NCI-H2171 (cell line): Measurements from ENCODE around the gene ANTXR2.

ENCODE experiments used
- DNase-seq: peaks from one replicate; lab custom pipeline; 2025; lab: John Stamatoyannopoulos, UW

ANTXR2 gene

DNA sequence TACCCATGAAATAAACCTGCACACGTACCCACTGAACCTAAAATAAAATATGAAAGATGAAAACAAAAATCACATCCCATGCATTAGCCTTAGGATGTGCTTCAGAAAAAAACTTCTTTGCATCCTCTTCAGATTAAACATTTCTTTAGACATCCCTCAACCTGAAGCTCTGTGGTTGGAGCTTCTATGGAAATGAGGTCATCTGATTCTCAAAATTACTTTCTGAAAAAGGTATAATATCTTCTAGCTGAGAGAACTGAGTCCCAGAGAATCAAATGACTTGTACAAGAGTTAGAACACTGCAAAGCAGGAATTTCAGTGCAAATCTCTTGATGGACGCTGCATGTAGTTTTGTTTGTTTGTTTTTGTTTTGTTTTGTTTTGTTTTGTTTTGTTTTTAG is 19.1 kb upstream of the ANTXR2 start:
- DNase-seq, result no peak

DNA sequence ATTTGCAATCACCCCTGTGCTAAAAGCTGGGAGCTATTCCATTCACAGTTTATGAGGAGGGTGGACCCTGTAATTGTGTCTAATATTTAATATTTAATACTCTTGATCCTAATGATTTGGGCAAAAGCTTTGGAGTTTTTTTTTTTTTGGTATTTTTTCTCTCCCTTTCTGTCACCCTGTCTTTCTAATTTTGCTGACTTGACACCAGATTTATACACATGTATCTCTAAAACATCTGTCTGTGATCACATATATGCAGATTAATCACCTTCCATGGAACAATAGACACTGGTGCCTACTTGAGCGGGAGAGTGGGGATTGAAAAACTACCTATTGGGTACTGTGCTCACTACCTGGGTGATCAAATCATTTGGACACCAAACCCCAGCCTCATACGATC is 18.7 kb upstream of the ANTXR2 start:
- DNase-seq, result no peak

DNA sequence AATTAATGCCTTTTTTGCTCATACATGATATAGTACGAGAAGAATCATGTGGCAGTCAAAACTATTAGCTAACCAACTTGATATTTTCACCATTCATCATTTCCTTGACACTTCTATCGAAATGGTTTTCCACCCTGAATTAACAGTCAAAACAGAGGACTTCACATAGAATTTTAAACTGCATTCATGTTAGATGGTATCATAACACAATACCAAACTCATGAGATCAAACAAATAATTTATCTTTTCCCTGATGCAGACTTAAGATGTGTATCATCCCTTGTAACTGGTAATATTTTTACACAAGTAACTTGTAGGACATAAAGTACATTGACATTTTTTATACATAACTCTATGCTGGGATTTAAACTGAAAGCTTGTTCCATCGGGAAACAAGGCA is 18.2 kb upstream of the ANTXR2 start:
- DNase-seq, result no peak

DNA sequence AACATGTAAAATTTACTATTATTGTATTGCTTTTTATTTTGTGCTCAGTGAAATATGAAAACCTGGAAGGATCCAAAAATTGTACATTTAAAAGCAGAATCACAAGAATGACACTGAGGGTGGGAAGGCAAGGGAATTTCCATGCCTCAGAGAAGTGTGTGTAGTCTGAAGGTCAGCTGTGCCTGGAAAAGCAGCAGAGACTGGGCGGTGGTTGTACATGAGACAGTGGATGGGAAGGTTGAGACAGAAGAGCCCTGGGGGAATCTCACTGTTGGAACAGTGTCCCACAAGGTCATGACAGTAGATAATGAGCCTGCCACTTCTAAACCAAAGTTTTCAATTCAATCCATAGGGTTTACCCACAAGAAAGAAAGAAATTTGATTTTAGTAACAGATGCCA is 17.1 kb upstream of the ANTXR2 start:
- DNase-seq, result no peak

DNA sequence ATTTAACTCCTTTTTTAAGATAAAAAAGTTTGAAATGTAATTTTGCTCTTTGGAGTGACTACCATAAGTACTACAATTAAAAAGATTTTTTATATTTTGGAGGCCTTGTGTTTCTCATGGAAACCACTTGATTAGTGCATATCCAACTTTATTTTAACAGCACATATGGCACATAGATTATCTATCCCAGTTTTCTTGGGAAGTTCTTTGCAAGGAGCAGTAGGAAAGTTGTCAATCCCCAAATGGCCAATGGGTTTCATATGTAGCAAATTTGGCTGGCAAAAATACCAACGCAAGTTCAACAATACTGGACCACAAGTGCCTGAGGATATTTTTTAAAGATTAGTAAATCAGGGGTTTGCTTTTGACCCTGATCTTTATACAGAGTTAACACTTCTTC is 15.4 kb upstream of the ANTXR2 start:
- no peak for DNase-seq

DNA sequence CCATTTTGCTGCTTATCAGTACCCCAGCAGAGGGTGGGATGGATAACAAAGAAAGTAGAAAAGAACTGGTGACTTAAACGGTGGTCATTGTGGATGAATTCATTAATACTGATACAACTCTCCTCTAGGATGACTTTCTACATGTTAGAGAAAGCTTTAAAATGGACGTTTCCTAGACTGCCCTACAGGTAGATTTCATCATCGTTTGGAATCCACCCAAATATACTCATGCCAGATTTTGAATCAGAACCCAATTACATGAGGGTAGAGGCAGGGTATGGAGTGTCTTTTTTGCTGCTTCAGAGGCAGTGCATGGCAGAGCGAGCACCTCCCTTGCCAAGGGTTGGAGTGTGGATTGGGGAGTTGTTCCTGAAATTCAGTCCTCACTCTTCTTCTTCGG is 13.3 kb upstream of the ANTXR2 start:
- no peak for DNase-seq

DNA sequence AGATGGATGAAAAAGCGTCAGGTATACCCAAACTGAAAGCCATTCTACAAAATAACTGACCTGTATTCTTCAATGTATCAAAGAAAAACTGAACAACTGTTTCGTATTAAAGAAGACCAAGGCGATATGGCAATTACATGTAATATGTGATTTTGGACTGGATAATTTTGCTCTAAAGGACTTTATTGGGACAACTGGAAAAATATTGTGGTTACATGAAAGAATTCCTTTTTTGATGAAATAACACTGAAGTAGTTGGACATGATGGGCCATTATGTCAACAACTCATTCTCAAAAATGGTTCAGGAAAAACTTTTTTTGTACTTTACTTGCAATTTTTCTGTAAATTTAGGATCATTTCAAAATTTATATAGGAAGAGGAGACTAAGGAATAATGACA is 12.1 kb upstream of the ANTXR2 start:
- DNase-seq, result no peak

DNA sequence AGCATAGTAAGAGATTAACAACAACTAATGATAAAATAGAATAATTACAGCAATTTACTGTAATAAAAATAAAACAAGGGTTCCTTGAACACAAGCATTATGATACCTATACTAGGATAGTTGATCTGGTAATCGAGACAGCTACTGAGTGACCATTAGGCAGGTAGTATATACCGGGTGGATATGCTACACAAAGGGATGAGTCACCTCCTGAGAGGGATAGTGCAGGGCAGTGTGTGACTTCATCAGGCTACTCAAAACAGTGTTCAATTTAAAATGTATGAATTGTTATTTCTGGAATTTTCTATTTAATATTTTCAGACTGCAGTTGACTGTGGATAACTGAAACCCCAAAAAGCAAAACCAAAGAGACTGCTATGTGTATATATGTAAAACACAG is 9.7 kb upstream of the ANTXR2 start:
- DNase-seq, result no peak

DNA sequence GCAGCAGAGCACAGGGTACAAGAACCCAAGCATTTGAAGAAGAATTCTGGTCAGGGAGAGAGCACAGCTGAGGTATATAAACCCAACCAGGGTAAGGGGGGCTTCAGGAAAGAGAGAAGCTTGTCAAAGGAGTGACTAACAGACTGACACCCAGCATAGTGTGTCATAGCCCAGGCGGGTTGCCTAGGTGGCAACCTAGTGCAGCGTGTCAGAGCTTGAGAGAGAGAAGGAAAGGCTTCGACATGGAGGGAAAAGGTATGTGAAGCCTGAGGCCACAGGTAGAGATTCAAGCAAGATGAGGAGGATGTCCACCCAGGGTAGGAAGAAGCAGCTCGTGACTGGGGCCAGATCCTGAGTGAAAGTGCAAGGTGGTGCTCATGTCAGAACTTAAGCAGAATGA is 8.5 kb upstream of the ANTXR2 start:
- DNase-seq, result no peak

DNA sequence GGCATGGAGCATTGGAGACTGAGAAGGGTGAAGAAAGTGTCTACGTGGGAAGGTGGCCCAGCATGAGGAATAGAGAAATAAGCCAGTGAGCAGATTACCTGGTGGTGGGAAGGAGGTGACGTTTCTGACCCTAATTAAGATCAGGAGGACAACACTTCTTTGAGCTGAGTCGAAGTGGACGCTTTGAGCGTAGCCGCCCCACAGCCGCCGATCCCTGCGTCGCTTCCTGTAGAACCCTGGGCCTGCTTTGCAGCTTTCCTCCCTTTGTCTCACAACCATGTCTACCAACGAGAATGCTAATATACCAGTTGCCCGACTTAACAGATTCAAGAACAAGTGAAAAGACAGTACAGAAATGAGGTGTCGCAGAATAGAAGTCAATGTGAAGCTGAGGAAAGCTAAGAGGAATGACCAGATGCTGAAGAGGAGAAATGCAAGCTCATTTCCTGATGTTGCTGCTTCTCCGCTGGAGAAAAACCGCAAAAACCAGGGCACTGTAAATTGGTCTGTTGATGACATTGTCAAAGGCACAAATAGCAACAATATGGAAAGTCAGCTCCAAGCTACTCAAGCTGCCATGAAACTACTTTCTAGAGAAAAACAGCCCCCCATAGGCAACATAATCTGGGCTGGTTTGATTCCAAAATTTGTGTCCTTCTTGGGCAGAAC is 6.4 kb upstream of the ANTXR2 start:
- DNase-seq, result no peak

DNA sequence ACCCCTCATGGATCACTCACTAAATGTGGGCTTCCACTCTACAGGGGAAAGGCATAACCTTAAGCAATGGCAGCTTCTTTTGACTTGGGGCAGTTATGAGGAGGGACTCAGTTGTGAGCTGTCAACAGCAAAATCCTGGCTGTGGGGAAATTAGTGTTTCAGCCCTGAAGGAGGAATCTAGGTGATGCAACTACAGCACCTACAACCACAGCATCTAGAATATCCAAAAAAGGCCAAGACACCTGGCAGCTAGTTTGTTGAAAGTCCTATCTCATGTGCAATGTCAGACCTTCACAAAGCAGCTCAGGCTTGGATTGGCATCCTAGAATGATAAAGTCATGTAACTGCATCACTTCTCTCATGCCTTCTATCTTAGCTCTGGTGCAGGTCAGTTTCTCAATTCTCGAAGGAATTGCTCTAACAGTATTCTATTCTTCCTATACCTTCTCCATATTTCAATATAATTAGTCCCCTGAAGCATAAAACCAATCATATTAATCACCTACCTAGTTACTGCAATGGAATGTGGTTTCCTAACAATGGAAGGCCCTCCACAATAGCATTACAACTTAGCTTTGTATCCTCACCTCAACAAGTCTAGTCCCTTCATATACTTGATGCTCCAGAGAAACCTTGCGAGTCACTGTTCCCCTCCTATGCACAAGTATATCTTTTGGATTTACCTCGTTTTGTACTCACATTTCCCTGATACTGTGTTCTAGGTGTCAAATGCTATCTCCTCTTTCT is 5.5 kb upstream of the ANTXR2 start:
- no peak for DNase-seq

DNA sequence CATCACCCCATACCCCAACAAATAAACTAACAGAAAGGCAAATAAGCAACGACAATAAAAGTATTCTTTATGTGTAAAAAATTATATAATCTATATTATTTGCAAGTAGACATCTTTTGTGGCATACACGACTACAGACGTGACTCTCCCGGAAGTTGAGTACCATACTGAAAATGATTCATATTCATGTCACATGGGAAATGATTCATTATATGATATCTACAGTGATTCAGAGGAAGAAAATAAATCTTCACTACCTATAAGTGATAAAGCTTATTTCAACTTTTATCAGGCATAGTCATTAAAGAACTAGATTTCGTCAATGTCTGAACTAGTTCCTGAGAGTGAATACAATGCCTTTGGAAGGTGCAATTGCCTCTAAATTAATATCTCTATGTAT is 4.6 kb upstream of the ANTXR2 start:
- DNase-seq, result no peak

DNA sequence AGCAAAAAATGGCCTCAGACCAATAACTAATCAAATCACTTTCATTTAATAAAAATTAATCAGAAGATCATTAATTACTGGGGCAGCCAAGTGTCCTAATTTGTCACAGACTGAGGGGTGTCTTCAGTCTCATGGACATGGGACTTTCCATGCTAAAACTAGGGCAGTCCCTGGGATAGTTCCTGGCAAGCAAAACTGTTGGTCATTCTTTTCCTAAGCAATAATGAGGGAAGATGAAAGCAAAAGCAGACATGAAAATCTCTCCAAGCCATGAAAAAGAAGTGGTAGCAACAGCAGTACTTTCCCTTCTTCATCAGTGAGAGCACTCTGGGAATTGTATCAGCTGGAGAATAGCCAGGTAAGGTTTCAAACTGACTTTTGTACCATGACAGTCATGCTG is 3.7 kb upstream of the ANTXR2 start:
- DNase-seq, result no peak

DNA sequence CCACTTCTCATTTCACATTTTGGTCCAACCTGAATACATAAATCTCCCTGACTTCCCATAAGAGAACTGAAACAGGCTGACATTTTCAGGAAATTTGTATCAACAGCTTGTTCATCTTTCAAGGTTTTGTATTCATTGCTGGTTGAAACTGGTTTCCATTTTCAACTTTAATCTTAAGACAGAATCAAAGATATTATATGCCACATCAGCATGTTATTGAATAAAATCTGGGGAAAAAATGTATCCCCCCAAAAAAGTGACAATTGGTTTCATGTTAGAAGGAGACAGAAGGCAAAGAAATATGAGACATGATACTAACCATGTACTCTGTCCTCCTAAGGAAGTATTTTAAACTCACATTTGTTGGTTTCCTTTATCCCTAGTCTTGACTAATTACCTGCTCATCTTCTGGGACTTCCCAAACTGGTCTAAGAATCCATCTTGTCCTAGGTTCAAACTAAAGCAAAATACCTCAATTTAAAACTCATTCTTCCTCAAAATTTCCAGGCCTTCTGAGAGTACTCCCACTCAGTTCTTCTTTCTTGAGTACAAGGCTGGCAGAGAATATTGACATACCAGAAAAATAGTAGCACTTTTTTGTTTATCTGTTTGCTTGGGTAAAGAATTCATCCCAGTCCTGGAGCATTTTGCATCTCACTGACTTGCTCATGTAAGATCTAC is 3.1 kb upstream of the ANTXR2 start:
- no peak for DNase-seq

DNA sequence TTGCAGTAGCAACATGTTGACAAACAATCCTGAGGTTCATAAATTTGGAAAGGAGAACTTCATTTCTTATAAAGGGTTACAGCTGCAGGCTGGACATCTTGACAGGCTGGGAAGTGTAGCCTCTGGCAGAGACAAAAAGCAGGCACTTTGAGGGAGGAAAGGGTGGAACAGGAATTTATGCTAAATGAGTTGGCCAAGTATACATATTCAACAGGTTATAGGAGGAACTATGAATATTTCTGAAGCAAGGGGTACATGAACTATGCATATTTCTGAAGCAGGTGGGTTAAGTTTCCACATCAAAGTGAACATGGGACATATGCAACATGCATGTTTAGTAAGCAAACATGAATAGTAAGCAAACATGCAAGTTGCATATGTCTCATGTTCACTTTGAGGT is 1.6 kb upstream of the ANTXR2 start:
- no peak for DNase-seq

DNA sequence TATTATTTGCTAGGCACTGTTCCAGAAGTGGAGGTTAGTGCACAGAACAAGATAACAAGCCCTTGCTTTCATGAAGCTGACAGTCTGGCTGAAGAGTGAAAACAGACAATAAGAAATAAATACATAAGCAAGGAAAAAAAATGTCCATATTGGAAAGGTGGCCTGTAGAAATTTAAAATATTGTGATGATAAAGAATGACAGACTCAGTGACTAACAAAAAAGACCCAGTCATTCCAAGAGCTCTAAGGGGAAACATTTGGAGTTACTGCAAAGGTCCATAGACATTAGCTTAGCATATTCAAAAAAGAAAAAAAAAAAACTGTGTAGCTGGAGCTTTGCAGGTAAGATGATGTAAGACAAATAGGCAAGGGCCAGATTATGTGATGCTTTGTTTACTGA is 1.0 kb upstream of the ANTXR2 start:
- DNase-seq, result no peak

DNA sequence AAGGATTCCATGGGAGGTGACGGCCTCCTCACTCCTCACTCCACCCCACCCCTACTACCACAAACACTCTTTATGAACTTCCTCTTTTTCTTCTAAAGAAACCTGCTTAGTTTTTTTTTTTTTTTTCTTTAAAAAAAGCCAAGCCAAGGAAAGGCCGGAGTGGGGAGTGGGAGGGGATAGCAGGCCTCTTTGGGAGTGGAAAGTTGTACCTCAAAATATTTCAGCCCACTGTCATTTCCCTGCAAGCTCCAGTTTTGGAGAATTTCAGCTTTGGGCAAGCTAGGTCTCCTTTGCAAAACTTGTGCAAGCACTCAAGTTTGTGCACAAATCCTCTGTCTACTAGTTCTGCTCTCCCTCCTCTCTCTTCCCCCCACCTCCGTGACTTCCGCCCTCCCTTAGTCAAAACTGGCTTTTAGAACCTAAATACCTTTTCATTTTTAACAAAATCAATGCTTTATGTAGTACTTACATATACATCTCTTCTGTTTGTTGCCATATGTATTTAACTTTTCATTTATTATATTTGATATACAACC is 512 bp upstream of the ANTXR2 start:
- no peak for DNase-seq

DNA sequence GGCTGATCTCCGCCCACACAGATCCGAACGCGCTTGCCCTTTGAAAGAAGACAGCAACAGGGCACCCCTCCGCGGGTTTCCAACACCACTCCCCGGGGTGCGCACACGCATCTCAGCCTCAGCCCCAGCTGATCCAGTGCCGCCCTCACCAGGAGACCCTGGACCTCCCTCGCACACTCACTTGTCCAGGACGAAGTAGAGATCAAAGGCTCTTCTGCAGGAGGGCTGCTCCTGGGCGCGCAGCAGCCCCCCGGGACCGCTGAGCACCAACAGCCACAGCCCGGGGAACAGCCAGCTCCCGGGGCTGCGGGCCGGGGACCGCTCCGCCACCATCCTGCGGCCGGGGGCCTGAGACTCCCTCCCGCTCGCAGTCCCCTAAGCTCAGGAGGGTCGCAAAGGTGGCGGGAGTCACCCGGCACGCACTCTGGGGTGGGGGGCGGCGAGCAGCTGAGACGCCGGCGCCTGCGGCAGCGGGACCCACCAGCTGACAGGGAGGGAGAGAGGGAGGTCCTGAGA is 743 bp downstream of the ANTXR2 start:
- DNase-seq, result peak; percentile 18

DNA sequence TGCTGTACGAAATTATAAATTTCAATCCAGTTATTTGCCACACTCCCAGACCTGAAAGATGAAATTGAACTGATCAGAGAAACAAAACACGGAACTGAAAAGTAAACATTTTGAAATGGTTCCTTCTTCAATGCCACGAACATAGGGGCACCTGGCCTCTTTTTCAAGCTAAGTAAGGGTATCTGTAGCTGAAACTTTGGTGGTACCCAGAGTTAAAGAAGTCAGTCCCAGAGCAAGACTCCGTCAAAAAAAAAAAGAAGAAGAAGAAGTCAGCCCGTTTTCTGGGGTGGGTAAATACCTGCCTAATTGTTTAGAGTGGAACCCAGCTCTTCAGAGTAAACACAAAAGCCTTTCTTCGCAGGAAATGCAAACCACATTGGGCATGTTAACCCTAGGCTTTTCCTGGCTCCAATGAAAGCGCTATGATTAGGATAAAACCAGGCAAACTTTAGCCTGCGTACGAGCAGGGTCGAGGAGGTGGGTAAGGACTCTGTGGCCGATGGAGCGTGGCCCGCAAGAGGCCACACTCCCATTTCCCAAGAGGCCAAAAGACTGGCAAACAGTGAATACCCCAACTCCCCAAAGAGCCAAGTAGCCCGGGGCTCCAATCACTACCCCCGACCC is 1.3 kb downstream of the ANTXR2 start:
- no peak for DNase-seq

DNA sequence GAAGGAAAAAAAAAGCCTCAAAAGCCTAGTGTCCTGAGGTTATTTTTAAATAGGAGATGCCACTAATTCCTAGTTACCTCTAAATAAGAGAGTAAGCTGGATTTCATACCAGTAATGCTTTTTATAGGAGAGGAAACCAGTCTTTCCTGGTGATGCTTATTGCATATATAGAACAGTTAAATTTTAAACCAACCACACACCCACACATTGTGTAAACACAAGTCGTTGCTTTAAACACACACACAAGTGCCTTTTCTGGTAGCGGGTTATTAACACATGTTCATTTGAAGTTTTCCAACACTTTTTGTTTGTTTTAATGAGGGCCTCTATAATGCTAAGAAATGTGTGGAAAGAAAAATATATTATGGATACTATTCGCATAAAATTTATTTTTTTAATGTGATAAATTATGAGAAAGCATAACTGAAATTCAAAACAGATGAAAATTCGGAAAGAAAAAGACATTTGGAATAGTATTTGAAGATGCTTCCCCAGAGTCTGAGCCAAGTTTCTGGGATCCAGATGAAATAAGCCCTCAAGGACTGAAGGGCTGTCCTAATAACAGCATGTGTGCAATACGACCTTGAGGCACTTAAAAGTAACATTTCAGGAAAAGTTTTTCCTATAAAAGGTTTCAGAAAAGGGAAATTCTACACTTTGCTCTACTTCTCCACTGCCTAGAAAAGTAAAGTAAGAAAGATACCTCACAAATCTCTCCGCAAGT is 2.0 kb downstream of the ANTXR2 start:
- DNase-seq, result no peak

DNA sequence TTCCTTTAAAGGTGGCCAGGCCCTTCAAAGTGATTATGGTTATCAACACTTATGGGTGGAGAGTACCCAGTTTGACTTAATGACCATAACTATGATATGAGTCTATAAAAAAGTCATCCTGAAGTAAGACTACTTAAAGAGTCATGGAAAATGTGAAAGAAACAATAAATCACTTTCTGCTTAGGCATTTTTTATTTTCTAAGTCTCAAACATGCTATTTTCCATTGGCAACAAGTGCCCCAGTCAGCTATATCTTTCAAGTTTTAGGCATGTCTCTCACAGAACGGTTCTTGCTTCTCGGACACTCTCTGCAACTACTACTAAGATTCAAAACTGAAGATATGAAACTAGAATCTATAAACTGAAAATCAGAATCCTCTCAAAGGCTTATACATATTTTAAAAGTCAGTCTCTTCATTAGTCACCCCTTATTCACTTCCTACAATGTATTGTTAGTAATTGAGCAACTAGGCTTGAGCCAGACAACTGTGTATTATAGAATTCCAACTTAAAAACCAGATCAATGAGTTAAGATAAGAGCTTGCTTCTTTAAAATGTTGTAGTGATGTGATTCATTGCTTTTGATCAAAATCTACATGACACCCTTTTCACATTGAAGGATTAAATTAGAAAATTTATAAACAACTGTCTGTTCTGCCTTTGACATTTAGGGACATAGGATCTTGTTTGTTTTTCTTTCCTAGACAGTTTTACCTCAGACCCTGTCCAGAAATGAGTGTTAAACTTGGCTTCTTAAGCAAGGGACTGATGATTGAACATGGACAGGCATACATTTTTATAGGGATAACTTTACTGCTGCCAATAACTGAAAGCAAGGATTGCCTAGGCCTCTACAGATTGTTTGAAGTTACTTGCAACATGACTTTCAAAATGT is 2.9 kb downstream of the ANTXR2 start:
- DNase-seq, result no peak
